Mucosa of stomach (tissue), 1 donor: Measurements from ENCODE around the gene AGA.

Experiments
- H3K27me3 ChIP-seq: one replicate; pipeline ENCODE4 v1.7.0; 2013; ENCODE audit warnings: mild to moderate bottlenecking, low read length; ENCODE audit not compliant: control insufficient read depth, insufficient read depth
- H3K36me3 ChIP-seq: one replicate; pipeline ENCODE4 v1.7.0; 2013; ENCODE audit warnings: low read length; ENCODE audit not compliant: control insufficient read depth, insufficient read depth
- H3K4me1 ChIP-seq: one replicate; pipeline ENCODE4 v1.7.0; 2013; ENCODE audit warnings: mild to moderate bottlenecking, low read length; ENCODE audit not compliant: control insufficient read depth, insufficient read depth
- H3K4me3 ChIP-seq: one replicate; pipeline ENCODE4 v1.7.0; 2013; ENCODE audit warnings: low read length
- H3K9ac ChIP-seq: one replicate; pipeline ENCODE4 v1.7.0; 2013; ENCODE audit warnings: mild to moderate bottlenecking, low read length, moderate library complexity
- H3K9me3 ChIP-seq: one replicate; pipeline ENCODE4 v1.7.0; 2013; ENCODE audit warnings: mild to moderate bottlenecking, low read length, moderate library complexity; ENCODE audit not compliant: control insufficient read depth
- donor health status: Pancreatic carcinoma.

The AGA gene

DNA sequence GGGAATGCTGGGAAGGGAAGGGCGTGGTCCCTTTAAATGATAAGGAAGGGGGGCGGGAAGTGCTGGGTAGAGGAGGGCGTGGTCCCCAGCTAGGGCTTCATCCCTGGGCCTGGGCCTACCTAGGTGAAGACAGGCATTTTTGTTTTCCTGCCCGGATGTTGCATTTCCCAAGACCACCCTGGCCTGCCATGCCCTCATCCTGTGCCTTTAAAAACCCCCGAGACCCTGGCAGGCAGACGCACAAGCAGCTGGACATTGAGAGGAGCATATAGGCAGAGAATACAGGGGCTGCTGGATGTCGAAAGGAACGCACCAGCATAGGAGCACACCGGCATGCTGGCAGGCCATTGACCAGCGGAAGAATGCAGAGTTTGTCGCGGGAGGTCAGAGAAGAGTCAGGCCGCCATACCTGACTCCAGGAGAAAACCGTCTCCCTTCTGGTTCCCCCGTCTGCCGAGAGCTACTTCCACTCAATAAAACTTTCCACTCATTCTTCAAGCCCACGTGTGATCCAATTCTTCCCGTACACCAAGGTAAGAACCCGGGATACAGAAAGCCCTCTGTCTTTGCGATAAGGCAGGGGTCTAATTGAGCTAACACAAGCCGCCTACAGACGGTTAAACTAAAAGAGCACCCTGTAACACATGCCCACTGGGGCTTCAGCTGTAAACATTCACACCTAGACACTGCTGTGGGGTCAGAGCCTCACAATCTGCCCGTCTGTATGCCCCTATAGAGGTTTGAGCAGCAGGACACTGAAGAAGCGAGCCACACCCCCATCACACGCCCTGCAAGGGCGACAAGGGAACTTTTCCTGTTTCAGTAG lies 2.9 kb upstream of the AGA start:
- no peaks in the 10 kb centered on the region for H3K9me3 ChIP-seq
- no peaks in the 10 kb centered on the region for H3K36me3 ChIP-seq
- peaks cover 6% of the 10 kb centered on the region for H3K4me1 ChIP-seq
- H3K4me3 ChIP-seq, result no peak overlapping the region
- H3K9ac ChIP-seq, result no peak overlapping the region
- no peaks in the 10 kb centered on the region for H3K27me3 ChIP-seq

DNA sequence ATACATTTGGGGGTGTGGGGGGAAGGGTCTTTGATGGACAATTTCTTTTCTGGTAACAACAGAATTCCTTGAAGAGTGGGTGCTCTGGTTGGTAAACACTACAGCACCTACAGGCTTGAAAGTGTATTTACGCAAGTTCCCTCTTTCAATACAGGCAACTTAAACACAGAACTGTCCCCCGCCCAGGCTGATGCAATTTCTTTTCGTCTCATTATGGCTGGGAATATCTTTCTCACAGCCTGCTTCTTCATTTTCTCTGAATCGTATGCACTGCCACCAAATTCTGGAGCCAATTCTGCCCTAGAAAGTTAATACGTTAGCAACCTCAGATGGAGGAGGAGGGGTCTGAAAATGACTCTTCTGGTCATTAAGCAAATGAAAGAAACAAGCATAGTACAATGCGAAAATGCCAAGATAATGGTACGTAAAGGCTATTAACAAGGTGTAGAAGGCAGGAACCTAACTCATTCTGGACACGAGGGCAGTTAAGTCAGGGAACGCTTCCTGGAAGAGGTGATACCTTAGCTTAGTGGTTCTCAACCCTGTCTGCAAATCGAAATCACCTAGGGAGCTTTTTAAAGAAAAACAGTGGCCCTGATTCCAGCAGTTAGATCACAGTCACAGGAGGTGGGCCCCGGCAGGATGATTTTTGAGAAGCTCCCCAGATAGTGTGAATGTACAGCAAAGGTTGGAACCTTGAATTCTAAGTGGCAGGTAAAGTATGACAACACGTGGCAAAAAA lies 1.0 kb downstream of the AGA start:
- H3K9ac ChIP-seq, result peak overlapping the region; percentile 87
- H3K9me3 ChIP-seq, result no peaks in the 10 kb centered on the region
- H3K27me3 ChIP-seq, result no peaks in the 10 kb centered on the region
- no peaks in the 10 kb centered on the region for H3K36me3 ChIP-seq
- H3K4me3 ChIP-seq, result peak overlapping the region; percentile 88
- peaks cover 6% of the 10 kb centered on the region for H3K4me1 ChIP-seq

DNA sequence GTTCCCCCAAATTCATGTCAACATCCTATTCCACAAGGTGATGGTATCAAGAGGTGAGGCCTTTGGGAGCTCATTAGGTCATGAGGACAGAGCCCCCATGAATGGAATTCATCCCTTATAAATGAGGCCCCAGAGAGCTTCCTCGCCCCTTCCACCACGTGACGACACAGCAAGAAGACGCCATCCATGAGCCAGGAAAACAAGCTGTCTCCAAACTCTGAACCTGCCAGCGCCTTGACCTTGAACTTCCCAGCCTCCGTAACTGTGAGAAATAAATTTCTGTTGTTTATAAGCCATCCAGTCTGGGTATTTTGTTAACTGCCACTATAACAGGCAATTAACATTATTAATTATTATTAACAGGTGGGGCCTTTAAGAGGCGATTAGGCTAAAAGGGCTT lies 5.8 kb downstream of the AGA start:
- no peaks in the 10 kb centered on the region for H3K36me3 ChIP-seq
- H3K9me3 ChIP-seq, result no peaks in the 10 kb centered on the region
- no peak overlapping the region for H3K9ac ChIP-seq
- H3K4me3 ChIP-seq, result no peak overlapping the region
- no peaks in the 10 kb centered on the region for H3K4me1 ChIP-seq
- H3K27me3 ChIP-seq, result no peaks in the 10 kb centered on the region

DNA sequence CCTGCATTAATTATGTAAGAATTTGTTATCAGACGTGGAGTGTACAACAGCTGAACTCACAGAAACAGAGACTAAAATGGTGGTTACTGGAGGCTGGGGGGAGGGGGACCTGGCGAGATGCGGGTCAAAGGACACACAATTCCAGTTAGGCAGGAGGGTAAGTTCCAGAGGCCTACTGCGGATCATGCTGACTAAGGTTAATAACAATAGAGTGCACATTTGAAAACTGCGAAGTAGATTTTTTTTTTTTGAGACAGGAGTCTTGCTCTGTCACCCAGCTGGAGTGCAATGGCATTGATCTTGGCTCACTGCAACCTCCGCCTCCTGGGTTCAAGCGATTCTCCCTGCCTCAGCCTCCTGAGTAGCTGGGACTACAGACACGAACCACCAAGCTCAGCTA lies 7.6 kb downstream of the AGA start:
- H3K4me3 ChIP-seq, result no peak overlapping the region
- no peaks in the 10 kb centered on the region for H3K9me3 ChIP-seq
- no peak overlapping the region for H3K9ac ChIP-seq
- H3K27me3 ChIP-seq, result no peaks in the 10 kb centered on the region
- no peaks in the 10 kb centered on the region for H3K36me3 ChIP-seq
- H3K4me1 ChIP-seq, result no peaks in the 10 kb centered on the region

DNA sequence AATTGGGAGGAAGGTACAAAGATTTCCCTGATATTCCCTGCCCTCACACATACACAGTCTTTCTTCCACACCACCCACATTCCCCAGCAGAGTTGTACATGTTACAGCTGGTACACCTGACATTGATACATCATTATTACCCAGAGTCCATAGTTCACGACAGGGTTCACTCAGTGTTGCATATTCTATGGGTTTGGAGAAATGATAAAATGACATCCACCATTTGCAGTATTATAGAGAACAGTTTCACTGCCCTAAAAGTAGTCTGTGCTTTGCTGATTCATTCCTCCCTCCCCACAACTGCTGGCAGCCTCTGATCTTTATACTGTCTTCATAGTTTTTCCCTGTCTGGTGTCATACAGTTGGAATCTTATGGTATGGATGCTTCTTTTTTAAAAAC lies 15.0 kb downstream of the AGA start:
- Histone ChIP-seq H3K9me3 (no peaks in the 10 kb centered on the region), H3K36me3 (no peaks in the 10 kb centered on the region), H3K4me3 (no peak overlapping the region), H3K4me1 (no peaks in the 10 kb centered on the region), H3K27me3 (no peaks in the 10 kb centered on the region), H3K9ac (no peak overlapping the region)

DNA sequence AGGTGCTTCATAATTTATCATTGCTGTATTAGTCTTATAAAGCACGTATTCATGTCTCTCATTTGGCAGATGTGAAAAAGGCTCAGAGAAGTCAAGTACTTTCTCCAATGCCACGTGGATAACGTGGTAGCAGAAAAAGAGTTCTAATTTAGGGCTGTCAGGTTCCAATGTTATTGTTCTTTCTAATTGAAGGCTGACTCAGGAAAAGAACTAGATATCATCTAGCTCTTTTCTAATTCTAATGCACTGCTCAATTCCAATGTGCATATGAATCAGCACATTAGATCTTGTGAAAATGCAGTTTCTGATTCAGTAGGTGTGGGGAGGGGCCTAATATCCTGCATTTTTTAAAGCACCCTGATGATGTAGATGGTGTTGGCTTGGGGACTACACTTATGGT lies 22.8 kb downstream of the AGA start:
- Histone ChIP-seq H3K36me3 (no peaks in the 10 kb centered on the region), H3K9me3 (no peaks in the 10 kb centered on the region), H3K9ac (no peak overlapping the region), H3K27me3 (no peaks in the 10 kb centered on the region), H3K4me3 (no peak overlapping the region), H3K4me1 (no peaks in the 10 kb centered on the region)

DNA sequence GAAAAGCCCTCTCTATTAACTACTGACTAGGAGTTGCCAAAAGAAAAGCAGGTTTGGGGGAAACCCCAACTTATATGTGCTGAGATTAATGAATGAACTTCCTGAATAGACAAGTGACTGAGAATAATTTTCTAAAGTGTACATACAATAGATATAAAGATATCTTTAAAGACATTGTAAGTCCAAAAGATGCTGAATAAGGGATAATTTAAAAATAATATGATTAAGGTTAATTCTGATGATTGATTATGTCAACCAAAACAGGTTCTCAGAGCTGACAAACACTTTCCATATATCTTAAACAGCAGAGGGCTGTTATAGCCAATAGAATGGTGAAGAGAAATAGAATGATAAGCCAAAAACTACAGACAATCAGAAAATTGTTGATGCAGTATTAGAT lies 28.6 kb downstream of the AGA start:
- H3K9ac ChIP-seq, result no peak overlapping the region
- no peaks in the 10 kb centered on the region for H3K9me3 ChIP-seq
- H3K36me3 ChIP-seq, result no peaks in the 10 kb centered on the region
- no peaks in the 10 kb centered on the region for H3K4me1 ChIP-seq
- H3K4me3 ChIP-seq, result no peak overlapping the region
- no peaks in the 10 kb centered on the region for H3K27me3 ChIP-seq

DNA sequence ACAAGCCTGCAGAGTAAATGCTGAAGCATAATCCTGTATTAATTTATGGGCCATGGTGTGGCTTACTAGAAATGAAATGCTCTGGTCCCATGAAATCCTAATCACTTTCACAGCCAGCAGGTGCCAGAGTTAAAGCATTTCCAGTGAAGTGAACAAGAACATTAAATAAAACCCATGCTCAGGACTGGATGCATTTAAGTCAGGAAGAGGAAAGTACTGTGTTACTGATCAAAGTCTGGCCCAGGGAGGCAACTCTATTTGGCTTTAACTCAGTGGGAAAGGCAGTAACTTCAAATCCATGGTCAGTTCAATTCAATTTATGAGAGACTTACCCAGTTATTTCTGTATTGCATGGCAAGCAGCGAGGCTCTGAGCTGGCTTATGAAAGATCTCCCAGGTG lies 29.2 kb downstream of the AGA start:
- H3K36me3 ChIP-seq, result no peaks in the 10 kb centered on the region
- no peaks in the 10 kb centered on the region for H3K27me3 ChIP-seq
- no peak overlapping the region for H3K9ac ChIP-seq
- H3K4me3 ChIP-seq, result no peak overlapping the region
- no peaks in the 10 kb centered on the region for H3K9me3 ChIP-seq
- H3K4me1 ChIP-seq, result no peaks in the 10 kb centered on the region

DNA sequence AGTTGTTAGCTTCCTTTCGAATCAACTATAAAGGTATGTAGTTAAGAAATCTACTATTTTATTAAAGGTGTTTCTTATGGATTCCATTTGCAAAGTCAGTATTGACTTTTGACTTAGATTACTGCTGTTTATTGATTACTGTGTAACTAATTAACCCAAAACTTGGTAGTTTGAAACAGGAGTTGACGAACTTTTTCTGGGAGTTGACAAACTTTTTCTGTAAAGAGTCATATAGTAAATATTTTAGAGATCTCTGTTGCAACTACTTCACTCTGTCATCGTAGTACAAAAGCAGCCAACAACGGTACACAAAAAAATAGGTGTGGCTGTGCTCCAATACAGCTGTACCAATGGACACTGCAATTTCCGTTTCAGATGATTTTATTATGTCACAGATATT lies 30.2 kb downstream of the AGA start:
- Histone ChIP-seq H3K4me1 (no peaks in the 10 kb centered on the region), H3K9me3 (no peaks in the 10 kb centered on the region), H3K4me3 (no peak overlapping the region), H3K27me3 (no peaks in the 10 kb centered on the region), H3K9ac (no peak overlapping the region), H3K36me3 (no peaks in the 10 kb centered on the region)

DNA sequence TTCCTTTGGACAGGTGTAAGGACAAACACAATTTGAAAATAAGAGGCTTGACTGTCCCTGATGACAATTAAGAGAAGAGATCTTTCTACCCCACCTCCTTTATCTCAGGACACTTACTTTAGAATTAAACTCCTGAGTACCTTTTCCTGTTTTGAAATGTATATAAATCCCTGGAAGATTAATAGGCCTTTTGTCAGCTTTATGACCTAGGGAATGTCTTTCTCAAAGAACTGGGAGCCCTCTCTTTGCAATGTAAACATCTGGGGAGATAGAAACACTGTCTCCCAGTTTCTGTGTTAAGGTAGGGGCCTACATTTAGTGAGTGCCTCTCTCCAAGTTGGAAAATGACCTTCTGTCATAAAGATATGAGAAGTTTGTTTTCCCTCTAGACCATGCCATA lies 31.7 kb downstream of the AGA start:
- H3K27me3 ChIP-seq, result no peaks in the 10 kb centered on the region
- no peaks in the 10 kb centered on the region for H3K9me3 ChIP-seq
- H3K4me3 ChIP-seq, result no peak overlapping the region
- H3K36me3 ChIP-seq, result no peaks in the 10 kb centered on the region
- no peak overlapping the region for H3K9ac ChIP-seq
- no peaks in the 10 kb centered on the region for H3K4me1 ChIP-seq

DNA sequence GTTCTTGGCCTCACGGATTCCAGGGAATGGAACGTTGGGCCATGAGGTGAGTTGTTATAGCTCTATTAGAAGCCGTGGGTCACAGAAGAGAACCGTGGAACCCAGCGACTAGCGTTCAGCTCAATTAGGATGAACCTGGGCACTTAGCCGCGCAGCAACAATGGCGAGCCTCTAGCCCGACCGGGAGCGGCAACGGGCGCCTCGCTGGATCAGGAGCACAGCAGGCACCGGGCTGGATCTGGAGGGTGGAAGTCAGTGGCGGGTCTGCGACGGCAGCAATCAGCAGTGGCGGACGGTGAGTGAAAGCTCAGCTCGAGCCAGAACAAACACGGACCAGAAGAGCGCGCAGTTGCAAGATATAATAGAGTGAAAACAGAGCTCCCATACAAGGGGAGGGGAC lies 34.2 kb downstream of the AGA start:
- H3K9ac ChIP-seq, result no peak overlapping the region
- H3K4me3 ChIP-seq, result no peak overlapping the region
- H3K27me3 ChIP-seq, result no peaks in the 10 kb centered on the region
- H3K9me3 ChIP-seq, result no peaks in the 10 kb centered on the region
- no peaks in the 10 kb centered on the region for H3K4me1 ChIP-seq
- no peaks in the 10 kb centered on the region for H3K36me3 ChIP-seq

DNA sequence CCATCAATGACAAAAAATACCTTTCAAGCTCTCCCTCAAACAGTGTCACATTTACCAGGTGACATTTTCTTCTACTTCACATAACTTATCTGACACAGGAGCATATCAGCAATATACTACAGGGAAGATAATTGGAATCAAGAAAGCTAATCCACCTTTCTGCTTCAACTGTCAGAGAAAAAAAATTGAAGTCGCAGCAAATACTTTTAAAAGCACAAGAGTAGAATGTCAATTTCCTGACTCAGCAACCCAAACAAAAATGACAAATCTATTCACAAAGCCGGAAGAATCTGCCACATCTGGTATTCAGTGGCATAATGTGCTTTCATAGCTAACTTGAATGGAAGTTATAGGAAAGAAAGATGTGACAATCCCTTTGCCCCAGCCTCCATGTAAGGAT lies 36.7 kb downstream of the AGA start:
- Histone ChIP-seq H3K27me3 (no peaks in the 10 kb centered on the region), H3K4me1 (no peaks in the 10 kb centered on the region), H3K9me3 (no peaks in the 10 kb centered on the region)

More for the DNA sequence above, 36.7 kb downstream of the AGA start:
- no peaks in the 10 kb centered on the region for H3K36me3 ChIP-seq
- no peak overlapping the region for H3K9ac ChIP-seq
- H3K4me3 ChIP-seq, result no peak overlapping the region
